Sigmoid colon (tissue), 4 donors: Measurements from ENCODE around the gene CSNK1A1L.

Experiments used
- EP300 ChIP-seq, 4 donors: sonication (generic); formaldehyde crosslinking; IDR thresholded peaks; one replicate each; pipeline ENCODE4 v1.6.1; 2017; ENCODE audit warnings: antibody characterized with exemption in 4 of 4
- TF ChIP-seq, protein P1 (sequence below), 4 experiments: fragments of 450-650 bp in 3 of 4; fragments of 200-600 bp in 1 of 4; IDR thresholded peaks; one replicate each; pipeline ENCODE4 v1.5.1; 2016 to 2019; ENCODE audit warnings: antibody characterized with exemption in 4 of 4, mild to moderate bottlenecking in 3 of 4, moderate library complexity in 2 of 4

DNA sequence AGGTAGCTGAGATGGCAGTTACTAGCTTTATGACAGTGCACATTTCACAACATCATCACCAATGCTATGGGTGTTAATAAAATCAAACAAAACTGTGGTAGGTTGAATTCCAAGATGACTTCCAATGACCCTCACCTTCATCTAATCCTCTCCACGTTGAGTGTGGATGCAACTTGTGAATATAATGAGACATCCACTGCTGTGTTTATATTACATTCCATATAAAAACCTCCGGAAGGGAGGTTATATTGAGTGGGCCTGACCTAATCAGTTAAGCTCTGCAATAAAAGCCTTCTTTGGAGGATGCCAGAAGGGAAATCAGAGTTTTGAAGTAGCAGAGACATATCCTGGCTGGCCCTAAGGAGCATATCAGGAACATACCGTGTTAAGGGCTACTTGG, 25.6 kb upstream of the CSNK1A1L start:
- no peak for TF ChIP-seq EP300 (IDR thresholded peaks at IDR 0.05)
- TF ChIP-seq, protein P1, sequence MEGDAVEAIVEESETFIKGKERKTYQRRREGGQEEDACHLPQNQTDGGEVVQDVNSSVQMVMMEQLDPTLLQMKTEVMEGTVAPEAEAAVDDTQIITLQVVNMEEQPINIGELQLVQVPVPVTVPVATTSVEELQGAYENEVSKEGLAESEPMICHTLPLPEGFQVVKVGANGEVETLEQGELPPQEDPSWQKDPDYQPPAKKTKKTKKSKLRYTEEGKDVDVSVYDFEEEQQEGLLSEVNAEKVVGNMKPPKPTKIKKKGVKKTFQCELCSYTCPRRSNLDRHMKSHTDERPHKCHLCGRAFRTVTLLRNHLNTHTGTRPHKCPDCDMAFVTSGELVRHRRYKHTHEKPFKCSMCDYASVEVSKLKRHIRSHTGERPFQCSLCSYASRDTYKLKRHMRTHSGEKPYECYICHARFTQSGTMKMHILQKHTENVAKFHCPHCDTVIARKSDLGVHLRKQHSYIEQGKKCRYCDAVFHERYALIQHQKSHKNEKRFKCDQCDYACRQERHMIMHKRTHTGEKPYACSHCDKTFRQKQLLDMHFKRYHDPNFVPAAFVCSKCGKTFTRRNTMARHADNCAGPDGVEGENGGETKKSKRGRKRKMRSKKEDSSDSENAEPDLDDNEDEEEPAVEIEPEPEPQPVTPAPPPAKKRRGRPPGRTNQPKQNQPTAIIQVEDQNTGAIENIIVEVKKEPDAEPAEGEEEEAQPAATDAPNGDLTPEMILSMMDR (IDR thresholded peaks at IDR 0.05): no peak
